Testis (tissue), 2 donors: ENCODE data around the gene TMEM92.

ENCODE experiments used
- POLR2A ChIP-seq: fragments of 450-650 bp; IDR thresholded peaks from one replicate; pipeline ENCODE4 v1.6.1; 2017; ENCODE audit warnings: antibody characterized with exemption, mild to moderate bottlenecking, moderate library complexity
- TF ChIP-seq, protein P1 (sequence below), 3 experiments: fragments of 450-650 bp in 2 of 3; fragments of 200-600 bp in 1 of 3; sonication (generic) in 1 of 3; IDR thresholded peaks; one replicate each; pipeline ENCODE4 v1.5.1; 2016 to 2019; ENCODE audit warnings: antibody characterized with exemption in 3 of 3, mild to moderate bottlenecking in 2 of 3, moderate library complexity in 1 of 3

GRCh38 chr17:50278526-50279180, 4.4 kb downstream of the TMEM92 start:
- TF ChIP-seq POLR2A, result no peak
- TF ChIP-seq, protein P1, sequence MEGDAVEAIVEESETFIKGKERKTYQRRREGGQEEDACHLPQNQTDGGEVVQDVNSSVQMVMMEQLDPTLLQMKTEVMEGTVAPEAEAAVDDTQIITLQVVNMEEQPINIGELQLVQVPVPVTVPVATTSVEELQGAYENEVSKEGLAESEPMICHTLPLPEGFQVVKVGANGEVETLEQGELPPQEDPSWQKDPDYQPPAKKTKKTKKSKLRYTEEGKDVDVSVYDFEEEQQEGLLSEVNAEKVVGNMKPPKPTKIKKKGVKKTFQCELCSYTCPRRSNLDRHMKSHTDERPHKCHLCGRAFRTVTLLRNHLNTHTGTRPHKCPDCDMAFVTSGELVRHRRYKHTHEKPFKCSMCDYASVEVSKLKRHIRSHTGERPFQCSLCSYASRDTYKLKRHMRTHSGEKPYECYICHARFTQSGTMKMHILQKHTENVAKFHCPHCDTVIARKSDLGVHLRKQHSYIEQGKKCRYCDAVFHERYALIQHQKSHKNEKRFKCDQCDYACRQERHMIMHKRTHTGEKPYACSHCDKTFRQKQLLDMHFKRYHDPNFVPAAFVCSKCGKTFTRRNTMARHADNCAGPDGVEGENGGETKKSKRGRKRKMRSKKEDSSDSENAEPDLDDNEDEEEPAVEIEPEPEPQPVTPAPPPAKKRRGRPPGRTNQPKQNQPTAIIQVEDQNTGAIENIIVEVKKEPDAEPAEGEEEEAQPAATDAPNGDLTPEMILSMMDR (IDR thresholded peaks at IDR 0.05), result no peak
